ENCODE results near the gene LRAT. TPM values are rescaled to one million over a fixed set of nuclear protein-coding genes. Genes with fewer than 3 reads are reported as not detected.

LRAT gene
- total and polyA plus RNA-seq, 2 of the 13 experiments (the other 11 are each of a cell fraction or from before 2014, with no cell fraction given) = 0.11 TPM; not detected in 1

GRCh38 chr4:154744341-154744926 is 634 bp downstream of the LRAT start:
- no peak overlapping the region for H3K9ac ChIP-seq (ENCODE audit: insufficient read depth, low read depth, low read length)
- POLR2A ChIA-PET = no interaction called here
- BruUV-seq (replicated peaks) = no TSS peak

More at GRCh38 chr4:154744341-154744926, 634 bp downstream of the LRAT start:
- WGBS (ENCODE audit: low lambda C conversion rate) = 64% methylated on average over 20 of the region's 31 CpGs
- no peaks in the 10 kb centered on the region for H3K4me1 ChIP-seq (ENCODE audit: insufficient read depth, low read length)
- no peak for FAIRE-seq
- H2AFZ ChIP-seq (ENCODE audit: low read length) = no peak overlapping the region
- H3K36me3 ChIP-seq (replicated peaks in 1 of 2; ENCODE audit: control insufficient read depth in 1 of 2, insufficient read depth in 2 of 2, low read length in 2 of 2) = no peaks in the 10 kb centered on the region
- CTCF ChIA-PET (ENCODE audit: low intra/inter-chr PET ratio, low total read pairs) = no interaction called here
- H3K27ac ChIP-seq (ENCODE audit: extremely low read length, insufficient read depth, low read length) = no peak overlapping the region
- no peaks in the 10 kb centered on the region for H3K79me2 ChIP-seq (ENCODE audit: insufficient read depth, low read length)
- DNase-seq (ENCODE audit: low spot score) = no peak
- H3K27me3 ChIP-seq (ENCODE audit: control insufficient read depth in 1 of 2, insufficient read depth in 2 of 2, low read length in 2 of 2) = peaks cover 3 to 12% of the 10 kb centered on the region in 2 experiments; a peak in 3 of 5 replicates
- intact Hi-C loops (cut with micrococcal nuclease; ENCODE audit: unreplicated experiment) = no loop called here
- no peak for ATAC-seq
- no peaks in the 10 kb centered on the region for H3K9me3 ChIP-seq (ENCODE audit: low read length)
- no peaks in the 10 kb centered on the region for H4K20me1 ChIP-seq (ENCODE audit: insufficient read depth, low read length)
- in situ Hi-C loops (cut with HindIII; ENCODE audit: extremely low pct_ligation_motif_present, low pct_unique_long_range_greater_than_20kb) = no loop called here
- no peak overlapping the region for H3K4me3 ChIP-seq (replicated peaks in 1 of 3; ENCODE audit: insufficient read depth in 1 of 3, low read depth in 2 of 3, low read length in 3 of 3)
- no peak overlapping the region for H3K4me2 ChIP-seq (ENCODE audit: low read depth, low read length)
- TF ChIP-seq REL (CRISPR knock-in tag; conservative IDR thresholded peaks at IDR 0.05) (no peak), ZC3H13 (CRISPR knock-in tag; IDR thresholded peaks at IDR 0.05) (no peak), MYC (CRISPR knock-in tag; IDR thresholded peaks at IDR 0.05; ENCODE audit: borderline replicate concordance) (no peak), SP5 (CRISPR knock-in tag; IDR thresholded peaks at IDR 0.05; ENCODE audit: borderline replicate concordance, low read depth) (no peak), MBD4 (IDR thresholded peaks at IDR 0.05; ENCODE audit: borderline replicate concordance, low read length) (no peak), POLR2AphosphoS2 (IDR thresholded peaks at IDR 0.05; ENCODE audit: low read depth, low read length) (no peak), IKZF1 (IDR thresholded peaks at IDR 0.05) (no peak), ATF6 (CRISPR knock-in tag; conservative IDR thresholded peaks at IDR 0.05) (no peak), ZNF136 (CRISPR knock-in tag; IDR thresholded peaks at IDR 0.05; ENCODE audit: low read depth) (no peak), SKIL (CRISPR knock-in tag; IDR thresholded peaks at IDR 0.05; ENCODE audit: borderline replicate concordance) (no peak), ZNF549 (CRISPR knock-in tag; IDR thresholded peaks at IDR 0.05) (no peak)
- TF ChIP-seq, protein P1, sequence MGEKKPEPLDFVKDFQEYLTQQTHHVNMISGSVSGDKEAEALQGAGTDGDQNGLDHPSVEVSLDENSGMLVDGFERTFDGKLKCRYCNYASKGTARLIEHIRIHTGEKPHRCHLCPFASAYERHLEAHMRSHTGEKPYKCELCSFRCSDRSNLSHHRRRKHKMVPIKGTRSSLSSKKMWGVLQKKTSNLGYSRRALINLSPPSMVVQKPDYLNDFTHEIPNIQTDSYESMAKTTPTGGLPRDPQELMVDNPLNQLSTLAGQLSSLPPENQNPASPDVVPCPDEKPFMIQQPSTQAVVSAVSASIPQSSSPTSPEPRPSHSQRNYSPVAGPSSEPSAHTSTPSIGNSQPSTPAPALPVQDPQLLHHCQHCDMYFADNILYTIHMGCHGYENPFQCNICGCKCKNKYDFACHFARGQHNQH (CRISPR knock-in tag; IDR thresholded peaks at IDR 0.05) = no peak

Data from HepG2 (cell line).